Effector memory CD8-positive, alpha-beta T cell (primary cell): ENCODE data around the gene ADAMTS14.
A peak's percentile ranks its signal among the peaks of the same experiment; 100 is the strongest.

ENCODE experiments used
- ATAC-seq: fragments of 150-1000 bp; cut with Tn5 transposase; replicated peaks from 2 replicates; pipeline ENCODE4 v1.10.0; 2021; ENCODE audit warnings: mild to moderate bottlenecking, moderate library complexity
- DNase-seq, 3 experiments: peaks; one replicate each; pipeline ENCODE4 v3.0.0; 2021
- H3K27ac Mint-ChIP-seq, 2 donors: one replicate each; pipeline ENCODE4 v1.8.0; 2022; ENCODE audit warnings: mild to moderate bottlenecking in 2 of 2, mixed read lengths in 2 of 2, moderate library complexity in 2 of 2
- H3K27me3 Mint-ChIP-seq, 2 donors: one replicate each; pipeline ENCODE4 v1.8.0; 2022; ENCODE audit warnings: mixed read lengths in 2 of 2
- H3K36me3 Mint-ChIP-seq: one replicate; pipeline ENCODE4 v1.8.0; 2022; ENCODE audit warnings: mild to moderate bottlenecking, moderate library complexity, mixed read lengths; ENCODE audit not compliant: insufficient read depth
- H3K4me1 Mint-ChIP-seq, 2 donors: one replicate each; pipeline ENCODE4 v1.8.0; 2022; ENCODE audit warnings: low read depth in 2 of 2, mixed read lengths in 2 of 2
- H3K4me3 Mint-ChIP-seq, 2 donors: one replicate each; pipeline ENCODE4 v1.8.0; 2022; ENCODE audit warnings: mild to moderate bottlenecking in 2 of 2, mixed read lengths in 2 of 2, moderate library complexity in 2 of 2
- H3K9me3 Mint-ChIP-seq, 2 donors: one replicate each; pipeline ENCODE4 v1.8.0; 2022; ENCODE audit warnings: mixed read lengths in 2 of 2

The ADAMTS14 gene

DNA sequence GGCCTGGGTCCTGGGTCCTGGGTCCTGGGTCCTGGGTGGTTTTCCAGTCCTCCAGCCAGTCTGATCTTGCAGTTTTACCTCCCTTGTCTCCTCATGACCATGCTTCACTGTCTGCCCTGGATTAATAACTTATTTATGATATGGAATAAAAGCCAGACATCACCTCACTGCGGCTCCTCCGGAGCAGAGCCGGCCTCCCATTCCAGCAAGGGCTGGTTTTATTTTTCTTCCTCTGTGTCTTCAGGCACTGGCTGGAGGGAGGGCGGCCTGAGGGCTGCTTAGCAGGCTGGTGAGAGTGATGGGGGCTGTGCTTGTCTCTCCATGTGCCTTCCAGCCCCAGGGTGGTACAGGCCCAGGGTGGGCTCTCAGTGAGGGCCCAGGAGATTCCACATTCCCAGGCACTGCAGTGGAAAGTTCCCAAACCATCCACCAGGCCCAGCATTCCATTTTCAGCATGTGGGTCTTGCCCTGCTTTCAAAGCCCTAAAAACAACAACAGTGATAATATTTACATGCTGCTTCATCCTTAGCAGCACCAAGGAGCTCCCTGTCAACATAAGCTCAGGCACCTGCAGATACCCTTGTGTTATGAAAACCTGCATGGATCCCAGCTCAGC lies 12.6 kb downstream of the ADAMTS14 start:
- Mint-ChIP-seq H3K27ac (peak overlapping the region in 1 of 2 donors; percentile 74), H3K4me1 (peaks cover 0 to 5% of the 10 kb centered on the region in 2 donors), H3K27me3 (no peaks in the 10 kb centered on the region), H3K36me3 (no peaks in the 10 kb centered on the region), H3K9me3 (no peaks in the 10 kb centered on the region), H3K4me3 (no peak overlapping the region)
- ATAC-seq (no peak), DNase-seq (no peak)

DNA sequence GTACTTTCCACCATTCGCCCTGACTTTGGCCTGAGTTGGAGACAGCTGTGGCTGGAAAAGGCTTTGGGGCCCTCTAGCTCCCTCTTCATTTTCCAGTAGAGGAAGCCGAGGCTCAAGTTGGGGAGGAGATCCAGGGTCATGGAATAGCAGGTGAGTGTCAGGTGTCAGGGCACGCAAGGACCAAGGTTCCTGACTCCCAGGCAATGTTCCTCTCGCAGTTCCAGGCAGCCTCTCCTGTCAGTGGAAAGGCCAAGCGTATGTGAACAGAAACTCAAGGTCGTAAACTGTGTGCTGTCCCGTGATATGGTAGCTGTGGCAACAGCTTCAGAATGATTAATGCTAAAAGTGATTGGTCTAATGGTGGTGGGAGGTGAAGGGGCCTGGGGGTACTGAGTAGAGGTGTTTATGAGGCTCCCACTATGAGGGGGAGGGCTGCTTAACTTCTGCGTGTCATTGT lies 13.2 kb downstream of the ADAMTS14 start:
- DNase-seq (no peak), ATAC-seq (no peak)
- Mint-ChIP-seq H3K4me3 (no peak overlapping the region), H3K27me3 (no peaks in the 10 kb centered on the region), H3K9me3 (no peaks in the 10 kb centered on the region), H3K4me1 (peaks cover 0 to 5% of the 10 kb centered on the region in 2 donors), H3K36me3 (no peaks in the 10 kb centered on the region), H3K27ac (peak overlapping the region in 1 of 2 donors; percentile 74)

DNA sequence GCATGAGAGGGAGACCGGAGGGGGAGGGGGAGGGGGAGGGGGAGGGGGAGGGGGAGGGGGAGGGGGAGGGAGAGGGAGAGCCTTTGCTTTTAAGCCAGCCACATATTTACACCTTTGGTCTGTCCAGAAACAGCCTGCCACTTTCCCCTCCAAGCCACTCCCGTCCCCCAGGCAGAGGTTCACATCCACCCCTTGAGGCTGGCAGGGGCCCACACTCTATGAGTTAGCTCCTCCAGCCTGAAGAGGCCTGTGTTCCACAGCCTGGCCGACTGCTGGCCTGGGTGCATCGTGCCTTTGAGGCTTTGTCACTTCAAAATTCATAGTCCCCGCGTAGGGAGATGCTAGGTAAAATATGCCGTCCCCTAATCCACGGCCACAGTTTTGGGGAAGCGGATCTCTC lies 16.5 kb downstream of the ADAMTS14 start:
- no peaks in the 10 kb centered on the region for H3K36me3 Mint-ChIP-seq
- no peak for DNase-seq
- ATAC-seq: no peak
- H3K4me3 Mint-ChIP-seq: no peak overlapping the region
- peaks cover 0 to 3% of the 10 kb centered on the region in 2 donors for H3K4me1 Mint-ChIP-seq
- H3K27me3 Mint-ChIP-seq: no peaks in the 10 kb centered on the region
- H3K9me3 Mint-ChIP-seq: no peaks in the 10 kb centered on the region
- H3K27ac Mint-ChIP-seq: peak overlapping the region in 1 of 2 donors; percentile 73

DNA sequence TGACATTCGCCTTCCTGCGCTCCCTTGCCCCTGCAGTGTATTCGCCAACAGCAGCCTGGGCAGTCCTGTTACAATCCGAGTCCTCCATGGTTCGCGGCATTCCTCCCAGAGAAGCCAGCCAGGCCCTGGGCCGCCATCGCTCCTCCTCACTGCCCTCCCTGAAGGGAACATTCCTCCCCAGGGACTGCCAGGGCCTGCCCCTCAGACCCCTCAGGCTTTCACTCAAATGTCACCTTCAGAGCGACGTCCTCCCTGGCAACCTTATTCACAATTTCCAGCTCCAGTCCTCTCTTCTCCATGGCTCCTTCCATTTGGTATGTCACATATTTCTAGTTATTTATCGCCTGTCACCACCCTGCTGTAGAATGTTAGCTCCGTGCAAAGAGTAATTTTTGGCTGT lies 17.4 kb downstream of the ADAMTS14 start:
- Mint-ChIP-seq H3K27ac (peak overlapping the region in 1 of 2 donors; percentile 73), H3K36me3 (no peaks in the 10 kb centered on the region), H3K4me1 (peaks cover 0 to 3% of the 10 kb centered on the region in 2 donors), H3K27me3 (no peaks in the 10 kb centered on the region), H3K9me3 (no peaks in the 10 kb centered on the region), H3K4me3 (no peak overlapping the region)
- no peak for DNase-seq
- ATAC-seq: no peak

DNA sequence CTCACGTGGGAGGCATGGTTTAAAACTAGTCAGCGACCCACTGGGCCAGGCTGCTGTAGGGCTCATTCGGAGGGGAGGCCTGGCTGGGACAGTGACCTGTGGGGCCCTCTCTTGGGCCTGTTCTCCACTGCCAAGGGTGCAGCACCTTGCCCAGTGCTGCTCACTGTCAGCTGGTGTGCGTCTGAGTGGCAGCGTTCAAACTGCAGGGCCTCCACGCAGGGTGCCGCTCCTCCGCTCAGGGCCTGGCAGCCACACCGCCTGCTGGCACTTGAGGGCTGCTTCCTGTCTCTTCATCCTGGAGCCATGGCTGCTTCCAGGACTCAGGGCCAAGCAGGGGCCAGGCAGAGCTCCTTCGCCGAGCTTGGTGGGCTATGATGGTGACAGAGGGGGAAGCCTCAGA lies 18.3 kb downstream of the ADAMTS14 start:
- Mint-ChIP-seq H3K4me1 (peaks cover 0 to 3% of the 10 kb centered on the region in 2 donors), H3K9me3 (no peaks in the 10 kb centered on the region), H3K27ac (peak overlapping the region in 1 of 2 donors; percentile 63), H3K27me3 (no peaks in the 10 kb centered on the region), H3K4me3 (no peak overlapping the region), H3K36me3 (no peaks in the 10 kb centered on the region)
- DNase-seq: no peak
- ATAC-seq: no peak

DNA sequence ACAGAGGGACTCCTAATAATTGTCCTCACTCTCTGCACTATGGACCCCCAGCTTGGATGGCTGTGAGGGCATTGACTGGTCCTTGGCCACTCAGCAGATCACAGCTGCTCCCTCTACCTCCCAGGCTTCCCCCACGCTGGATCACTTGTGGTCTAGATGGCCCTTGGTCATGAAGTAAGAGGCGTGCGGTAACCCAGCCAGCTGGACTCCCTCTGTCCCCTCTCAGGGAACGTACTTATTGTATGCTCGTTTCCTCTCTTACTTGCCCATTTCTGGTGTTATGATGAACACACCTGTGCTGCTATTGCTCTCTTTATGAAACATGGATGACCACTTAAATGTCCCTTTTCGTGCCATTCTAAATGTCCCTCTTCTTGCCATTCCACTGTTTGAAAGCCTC lies 19.3 kb downstream of the ADAMTS14 start:
- Mint-ChIP-seq H3K27ac (no peak overlapping the region), H3K36me3 (no peaks in the 10 kb centered on the region), H3K4me1 (peaks cover 0 to 3% of the 10 kb centered on the region in 2 donors), H3K9me3 (no peaks in the 10 kb centered on the region), H3K4me3 (no peak overlapping the region), H3K27me3 (no peaks in the 10 kb centered on the region)
- DNase-seq: no peak
- ATAC-seq: no peak

DNA sequence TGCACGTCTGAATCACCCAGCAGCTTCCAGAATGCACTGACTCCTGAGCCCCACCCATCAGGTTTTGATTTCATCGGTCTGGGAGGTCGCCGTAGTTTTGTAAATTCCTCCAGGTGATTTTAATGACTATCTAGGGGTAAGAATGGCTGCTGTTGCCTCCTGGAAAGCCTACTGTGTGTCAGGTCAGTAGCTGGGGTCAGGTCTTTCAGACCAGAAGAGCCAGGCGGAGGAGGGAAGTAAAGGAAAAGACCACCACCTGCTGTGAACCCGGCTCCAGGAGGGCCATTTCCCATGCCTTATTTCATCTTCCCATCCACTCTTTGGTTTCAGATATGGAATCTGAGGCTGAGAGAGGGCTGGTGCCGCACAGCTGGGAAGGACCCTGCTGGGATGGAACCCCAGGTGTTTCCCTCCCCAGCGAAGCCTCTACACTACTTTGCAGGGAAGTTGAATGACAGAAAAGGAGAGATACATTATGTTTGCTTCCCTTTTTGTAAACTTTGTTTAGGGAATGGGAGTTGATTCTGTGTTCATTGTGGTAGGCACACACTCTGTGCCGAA lies 19.8 kb downstream of the ADAMTS14 start:
- no peak overlapping the region for H3K27ac Mint-ChIP-seq
- no peaks in the 10 kb centered on the region for H3K9me3 Mint-ChIP-seq
- no peak for DNase-seq
- ATAC-seq: no peak
- H3K27me3 Mint-ChIP-seq: no peaks in the 10 kb centered on the region
- peaks cover 0 to 3% of the 10 kb centered on the region in 2 donors for H3K4me1 Mint-ChIP-seq
- no peak overlapping the region for H3K4me3 Mint-ChIP-seq
- H3K36me3 Mint-ChIP-seq: no peaks in the 10 kb centered on the region

DNA sequence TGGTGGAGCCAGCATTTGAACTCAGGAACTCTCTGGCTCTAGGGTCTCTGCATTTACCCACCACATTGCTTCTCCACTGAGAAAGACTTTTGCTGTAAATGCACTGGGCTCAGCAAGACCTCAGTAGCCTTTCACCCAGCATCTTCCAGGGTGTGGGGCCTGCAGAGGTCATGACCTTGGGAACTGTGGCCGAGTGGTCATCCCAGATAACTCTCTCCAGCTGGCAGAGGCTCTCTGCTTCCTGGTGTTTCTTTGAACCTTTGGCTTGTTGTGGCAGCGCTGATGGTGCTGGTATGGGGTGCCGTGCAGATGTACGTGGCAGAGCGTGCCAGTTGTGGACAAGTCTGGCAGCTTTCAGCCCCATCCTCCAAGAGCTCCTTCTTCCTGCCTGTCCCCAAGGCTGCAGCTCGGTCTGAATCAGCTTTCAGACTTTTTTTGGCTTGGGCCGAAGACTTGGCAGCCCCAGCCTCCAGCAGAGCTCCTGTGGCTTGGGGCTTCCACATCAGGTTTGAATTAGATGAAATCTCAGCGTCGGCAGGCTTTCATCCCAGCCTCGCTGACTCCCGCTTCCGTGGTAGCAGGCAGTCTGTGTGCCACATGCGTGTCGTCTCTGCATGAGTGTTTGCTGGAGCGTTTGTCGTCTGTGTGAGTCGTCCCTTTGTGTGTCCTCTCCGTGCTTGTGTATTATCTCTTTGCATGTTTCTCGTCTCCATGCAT lies 21.5 kb downstream of the ADAMTS14 start:
- Mint-ChIP-seq H3K4me1 (peaks cover 0 to 3% of the 10 kb centered on the region in 2 donors), H3K9me3 (no peaks in the 10 kb centered on the region), H3K4me3 (no peak overlapping the region), H3K27me3 (no peaks in the 10 kb centered on the region), H3K27ac (no peak overlapping the region), H3K36me3 (no peaks in the 10 kb centered on the region)
- DNase-seq: no peak
- no peak for ATAC-seq

DNA sequence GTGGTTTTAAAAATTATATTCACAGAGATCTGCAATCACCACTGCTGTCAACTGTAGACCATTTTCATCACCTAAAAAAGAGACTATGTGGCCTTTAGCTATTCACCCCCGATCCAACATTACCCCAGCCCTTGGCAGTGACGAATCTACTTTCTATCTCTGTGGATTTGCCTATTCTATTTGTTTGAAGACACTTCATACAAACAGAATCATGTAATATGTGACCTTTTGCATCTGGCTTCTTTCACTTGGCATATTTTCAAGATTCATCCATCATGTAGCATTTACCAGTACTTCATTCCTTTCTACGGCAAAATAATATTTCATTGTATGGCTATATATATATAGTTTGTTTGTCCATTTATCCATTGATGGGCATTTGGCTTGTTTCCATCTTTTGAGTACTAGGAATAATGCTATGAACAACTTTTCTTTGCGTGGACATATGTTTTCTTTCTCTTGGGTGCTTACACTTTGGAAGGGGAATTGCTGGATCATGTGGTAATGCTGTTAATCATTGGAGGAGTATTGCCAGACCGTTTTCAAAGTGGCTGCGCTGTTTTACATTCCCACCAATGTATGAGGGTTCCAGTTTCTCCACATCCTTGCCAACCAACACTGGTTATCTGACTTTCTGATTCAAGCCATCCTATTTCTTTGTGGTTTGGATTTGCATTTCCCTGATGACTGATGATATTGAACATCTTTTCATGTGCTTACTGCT lies 22.3 kb downstream of the ADAMTS14 start:
- no peak overlapping the region for H3K4me3 Mint-ChIP-seq
- H3K27me3 Mint-ChIP-seq: no peaks in the 10 kb centered on the region
- no peak overlapping the region for H3K27ac Mint-ChIP-seq
- DNase-seq (no peak), ATAC-seq (no peak)
- no peaks in the 10 kb centered on the region for H3K36me3 Mint-ChIP-seq
- no peaks in the 10 kb centered on the region for H3K9me3 Mint-ChIP-seq
- H3K4me1 Mint-ChIP-seq: peaks cover 0 to 3% of the 10 kb centered on the region in 2 donors

DNA sequence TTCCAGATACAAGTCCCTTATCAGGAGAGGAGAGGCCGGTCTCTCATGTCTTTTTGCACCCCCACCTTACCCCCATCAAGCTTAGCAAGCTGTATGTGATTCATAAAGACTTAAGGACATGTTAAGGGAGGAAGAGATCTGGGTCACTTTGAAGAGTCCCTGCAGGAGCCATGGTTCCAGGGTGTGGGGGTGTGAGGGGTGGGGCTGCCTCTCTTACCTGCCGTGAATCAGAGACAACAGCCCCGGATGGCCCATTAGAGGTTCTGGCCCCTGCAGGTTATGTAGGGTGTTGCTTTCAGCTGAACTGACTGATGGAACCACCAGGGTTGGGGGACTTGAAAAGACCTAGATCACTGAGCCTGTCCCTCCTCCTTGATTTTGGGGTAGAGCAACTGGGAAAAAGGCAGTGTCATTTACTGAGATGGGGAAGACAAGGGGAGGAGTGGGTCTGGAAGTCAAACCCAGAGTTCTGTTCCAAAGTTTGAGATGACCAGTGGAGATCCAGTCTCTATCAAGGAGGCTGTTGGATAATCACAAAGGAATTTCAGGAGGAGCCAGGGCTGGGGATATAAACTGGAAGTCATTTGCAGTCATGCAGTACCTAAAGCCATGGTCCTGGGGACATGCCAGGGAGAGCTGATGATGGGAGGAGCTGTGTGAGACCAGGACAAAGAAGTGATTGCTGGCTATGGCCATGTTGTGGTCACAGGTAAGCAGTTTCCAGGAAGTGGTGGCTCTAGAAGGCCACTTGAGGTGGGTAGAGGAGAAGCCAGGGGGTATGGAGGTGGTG lies 23.1 kb downstream of the ADAMTS14 start:
- Mint-ChIP-seq H3K27ac (no peak overlapping the region), H3K4me1 (peaks cover 0 to 3% of the 10 kb centered on the region in 2 donors), H3K9me3 (no peaks in the 10 kb centered on the region), H3K4me3 (no peak overlapping the region), H3K36me3 (no peaks in the 10 kb centered on the region), H3K27me3 (no peaks in the 10 kb centered on the region)
- ATAC-seq: no peak
- no peak for DNase-seq

DNA sequence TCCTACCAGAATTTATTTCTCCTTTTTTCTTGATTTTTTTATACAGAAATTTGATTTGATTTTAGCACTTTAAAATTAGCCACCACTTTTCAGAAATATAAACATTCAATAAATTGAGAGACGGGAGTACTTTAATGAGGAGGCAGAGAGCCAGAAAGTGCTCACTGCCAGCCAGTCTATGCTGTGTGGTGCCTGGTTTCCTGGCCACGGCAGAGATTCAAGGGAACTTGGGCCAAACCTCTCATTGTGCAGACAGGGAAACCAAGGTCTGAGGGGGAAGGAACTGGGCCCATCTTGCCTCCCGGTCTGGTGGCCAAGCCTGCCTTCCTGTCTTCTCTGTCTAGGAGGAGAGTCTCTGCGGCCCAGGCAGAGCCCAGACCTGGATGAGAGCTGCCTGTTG lies 25.9 kb downstream of the ADAMTS14 start:
- no peak for DNase-seq
- Mint-ChIP-seq H3K4me1 (no peaks in the 10 kb centered on the region), H3K27me3 (no peaks in the 10 kb centered on the region), H3K36me3 (no peaks in the 10 kb centered on the region), H3K9me3 (no peaks in the 10 kb centered on the region), H3K4me3 (no peak overlapping the region), H3K27ac (no peak overlapping the region)
- no peak for ATAC-seq

DNA sequence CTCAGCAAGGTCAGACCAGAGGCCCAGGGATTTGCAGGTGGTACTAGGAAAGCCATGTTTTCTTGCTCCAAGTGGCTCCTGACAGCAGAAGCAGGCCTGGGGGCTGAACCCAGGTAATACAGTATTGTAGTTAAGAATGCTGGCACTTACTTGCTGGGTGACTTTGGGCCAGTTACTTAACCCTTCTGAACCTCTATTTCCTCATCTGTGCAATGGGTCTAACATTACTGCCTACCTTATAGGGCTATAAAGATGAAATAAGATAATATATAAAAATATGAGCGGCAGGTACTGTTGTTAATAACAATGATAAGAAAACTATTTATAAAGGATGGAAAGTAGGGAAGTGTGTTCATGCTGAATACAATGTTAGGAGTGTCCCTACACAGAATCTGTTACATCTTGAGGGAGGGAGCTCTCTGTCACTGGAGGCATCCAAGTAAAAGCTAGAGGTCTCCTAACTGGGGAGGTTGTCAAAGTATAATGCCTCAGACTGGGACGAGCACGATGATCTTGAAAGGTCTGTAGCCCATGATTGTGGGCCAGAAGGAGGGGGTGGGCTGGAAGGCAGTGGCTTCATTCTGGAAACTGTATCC lies 26.9 kb downstream of the ADAMTS14 start:
- H3K4me3 Mint-ChIP-seq: no peak overlapping the region
- DNase-seq: no peak
- no peak for ATAC-seq
- no peaks in the 10 kb centered on the region for H3K9me3 Mint-ChIP-seq
- H3K27ac Mint-ChIP-seq: peak overlapping the region in 1 of 2 donors; percentile 2
- H3K4me1 Mint-ChIP-seq: no peaks in the 10 kb centered on the region
- no peaks in the 10 kb centered on the region for H3K36me3 Mint-ChIP-seq
- H3K27me3 Mint-ChIP-seq: no peaks in the 10 kb centered on the region
